ENCODE measurements around the gene PSMD14. TPM values are rescaled to one million over a fixed set of nuclear protein-coding genes. Genes with fewer than 3 reads are reported as not detected.

The PSMD14 gene
- total and polyA plus RNA-seq, 2 of the 8 experiments (the other 6 are each of a cell fraction or from before 2014, with no cell fraction given) = 53.9 to 88.7 TPM

DNA sequence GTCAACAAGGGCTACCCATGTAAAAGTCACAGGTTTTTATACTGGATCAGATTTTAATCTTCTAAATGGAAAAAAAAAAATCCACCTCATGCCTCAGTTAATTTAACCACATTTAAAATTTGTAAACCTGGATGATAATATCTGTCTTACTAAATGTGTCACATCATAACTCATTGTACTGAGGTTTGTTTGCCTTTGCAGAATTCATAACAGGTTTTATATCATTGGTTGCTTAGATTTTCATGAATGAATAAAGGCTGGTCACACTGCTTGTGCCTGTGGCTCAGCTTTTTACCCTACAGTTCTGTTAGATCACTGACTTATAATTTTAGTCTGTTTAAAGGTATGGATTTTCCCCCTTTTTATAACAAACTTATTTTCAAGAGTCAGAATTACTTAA, 48.9 kb downstream of the PSMD14 start:
- Histone ChIP-seq H2BK20ac (ENCODE audit: low read length) (no peak overlapping the region), H2BK12ac (ENCODE audit: low read depth, low read length) (no peak overlapping the region), H3K4me1 (replicated peaks in 1 of 4; ENCODE audit: control insufficient read depth in 3 of 4, insufficient read depth in 4 of 4, low read length in 3 of 4) (peaks cover 0 to 4% (median under 1%) of the 10 kb centered on the region in 4 experiments; a peak in 2 of 7 replicates), H3K9me3 (ENCODE audit: insufficient read depth in 2 of 2, low read depth in 1 of 2, low read length in 1 of 2) (peaks cover 0 to 9% of the 10 kb centered on the region in 2 experiments; a peak in 1 of 4 replicates), H2BK120ac (replicated peaks; ENCODE audit: low read depth, low read length) (no peak overlapping the region), H2AFZ (ENCODE audit: low read length) (no peak overlapping the region), H3K4ac (replicated peaks; ENCODE audit: insufficient read length, low read depth, low read length) (no peak overlapping the region), H3K27ac (ENCODE audit: low read depth, low read length) (no peak overlapping the region), H4K20me1 (replicated peaks in 1 of 2; ENCODE audit: control insufficient read depth in 1 of 2, insufficient read depth in 2 of 2, low read length in 2 of 2) (no peaks in the 10 kb centered on the region), H3K18ac (ENCODE audit: extremely low read depth, low read length) (no peak overlapping the region), H3K4me2 (ENCODE audit: insufficient read depth in 1 of 2, low read depth in 2 of 2, low read length in 2 of 2) (no peak overlapping the region), H3K79me1 (ENCODE audit: low read depth, low read length) (no peaks in the 10 kb centered on the region), H3K23ac (ENCODE audit: insufficient read length) (no peak overlapping the region), H4K8ac (ENCODE audit: extremely low read depth, insufficient read depth, low read length) (no peak overlapping the region), H3K14ac (ENCODE audit: insufficient read length) (no peak overlapping the region), H2AK5ac (ENCODE audit: low read depth, low read length) (no peak overlapping the region), H2BK15ac (ENCODE audit: low read length) (no peak overlapping the region), H3K4me3 (ENCODE audit: extremely low read depth in 1 of 4, insufficient read depth in 2 of 4, low read depth in 3 of 4, low read length in 4 of 4) (no peak overlapping the region), H3K56ac (replicated peaks; ENCODE audit: insufficient read length, low read depth, low read length) (no peak overlapping the region), H3K79me2 (ENCODE audit: control insufficient read depth in 1 of 2, insufficient read depth in 2 of 2, low read length in 2 of 2) (peaks cover 0 to 89% of the 10 kb centered on the region in 2 experiments; a peak in 2 of 4 replicates), H3K36me3 (ENCODE audit: control insufficient read depth in 2 of 4, insufficient read depth in 4 of 4, low read length in 3 of 4) (peaks cover 0 to 2% (median under 1%) of the 10 kb centered on the region in 4 experiments; a peak in 3 of 8 replicates), H4K5ac (ENCODE audit: insufficient read length, low read depth, low read length) (no peak overlapping the region), H4K91ac (replicated peaks; ENCODE audit: insufficient read length, low read length) (no peak overlapping the region), H3K9ac (replicated peaks in 1 of 4; ENCODE audit: extremely low read depth in 1 of 4, low read depth in 3 of 4, low read length in 3 of 4) (no peak overlapping the region), H2BK5ac (ENCODE audit: low read depth, low read length) (no peak overlapping the region), H3K27me3 (replicated peaks in 1 of 4; ENCODE audit: control insufficient read depth in 3 of 4, extremely low read depth in 1 of 4, insufficient read depth in 3 of 4, low read length in 3 of 4) (no peaks in the 10 kb centered on the region), H3K23me2 (ENCODE audit: low read depth, low read length) (no peaks in the 10 kb centered on the region; the same call in 1 of the 2 replicates)
- FAIRE-seq = no peak
- POLR2A ChIA-PET (ENCODE audit: partially characterized antibody) = no interaction called here
- CTCF ChIA-PET (ENCODE audit: partially characterized antibody) = no interaction called here
- no peak for DNase-seq (ENCODE audit: low read depth in 1 of 2, low spot score in 2 of 2)
- TF ChIP-seq RNF2 (IDR thresholded peaks at IDR 0.05; ENCODE audit: borderline replicate concordance, low read depth, low read length, missing control alignments, poor library complexity, severe bottlenecking) (no peak), POLR2A (IDR thresholded peaks at IDR 0.05; ENCODE audit: control extremely low read depth in 1 of 2, low read depth in 2 of 2, low read length in 2 of 2) (no peak), RBBP5 (IDR thresholded peaks at IDR 0.05; ENCODE audit: borderline replicate concordance, low read depth, low read length) (no peak), SP2 (IDR thresholded peaks at IDR 0.05; ENCODE audit: low read length) (no peak), CEBPB (IDR thresholded peaks at IDR 0.05; ENCODE audit: low read depth, low read length) (no peak), SIN3A (conservative IDR thresholded peaks at IDR 0.05 in 1 of 2, IDR thresholded peaks at IDR 0.05 in 1 of 2; ENCODE audit: low read depth in 1 of 2, low read length in 2 of 2) (no peak), JUN (IDR thresholded peaks at IDR 0.05; ENCODE audit: low read depth, low read length) (no peak), TEAD4 (IDR thresholded peaks at IDR 0.05; ENCODE audit: low read depth, low read length) (no peak), SRF (IDR thresholded peaks at IDR 0.05; ENCODE audit: low read depth, low read length) (no peak), MAX (IDR thresholded peaks at IDR 0.05) (no peak), TCF12 (IDR thresholded peaks at IDR 0.05; ENCODE audit: low read depth, low read length) (no peak), BACH1 (IDR thresholded peaks at IDR 0.05; ENCODE audit: low read length) (no peak), TAF7 (optimal IDR thresholded peaks at IDR 0.05; ENCODE audit: borderline replicate concordance, low read depth, low read length) (no peak), PHF8 (conservative IDR thresholded peaks at IDR 0.05; ENCODE audit: low read depth, low read length) (no peak), SIX5 (IDR thresholded peaks at IDR 0.05; ENCODE audit: low read depth, low read length) (no peak)

All from H1 (cell line).